GM23338 (cell line): ENCODE data around the gene SCTR. TPM values are rescaled to one million over a fixed set of nuclear protein-coding genes. Genes with fewer than 3 reads are reported as not detected.

ENCODE experiments used
- ATAC-seq: fragments of 200-7000 bp; cut with Tn5 transposase; 3 replicates; pipeline ENCODE4 v1.9.1; 2020
- DNase-seq: peaks from one replicate; pipeline ENCODE4 v3.0.0-alpha.2; 2015; ENCODE audit warnings: low spot score
- H2AFZ ChIP-seq: fragments of 200-600 bp; sonication (generic); 2 replicates; pipeline ENCODE4 v1.8.0; 2016; ENCODE audit warnings: antibody characterized with exemption, mild to moderate bottlenecking, moderate library complexity
- H3F3A ChIP-seq: fragments of 200-600 bp; sonication (generic); replicated peaks from 2 replicates; pipeline ENCODE4 v1.8.0; 2017; ENCODE audit warnings: antibody characterized with exemption, mixed run types, low read depth
- H3K27ac ChIP-seq: fragments of 200-600 bp; sonication (generic); 2 replicates; pipeline ENCODE4 v1.6.1; 2016; ENCODE audit warnings: low read depth
- H3K27me3 ChIP-seq: fragments of 200-600 bp; sonication (generic); 2 replicates; pipeline ENCODE4 v1.8.0; 2016; ENCODE audit warnings: mild to moderate bottlenecking, mixed run types, moderate library complexity; ENCODE audit not compliant: insufficient read depth
- H3K36me3 ChIP-seq: fragments of 200-600 bp; sonication (generic); 2 replicates; pipeline ENCODE4 v1.8.0; 2016; ENCODE audit warnings: mild to moderate bottlenecking; ENCODE audit not compliant: insufficient read depth
- H3K4me1 ChIP-seq: fragments of 200-600 bp; sonication (generic); 2 replicates; pipeline ENCODE4 v1.8.0; 2016; ENCODE audit warnings: mild to moderate bottlenecking, moderate library complexity; ENCODE audit not compliant: insufficient read depth
- H3K4me2 ChIP-seq: fragments of 200-600 bp; sonication (generic); 2 replicates; pipeline ENCODE4 v1.7.1; 2017; ENCODE audit warnings: mixed run types
- H3K4me3 ChIP-seq: fragments of 200-600 bp; sonication (generic); 2 replicates; pipeline ENCODE4 v1.6.1; 2016; ENCODE audit warnings: mixed run types
- H3K79me2 ChIP-seq: fragments of 200-600 bp; sonication (generic); replicated peaks from 2 replicates; pipeline ENCODE4 v1.8.0; 2017; ENCODE audit warnings: mild to moderate bottlenecking; ENCODE audit not compliant: insufficient read depth
- H3K9me2 ChIP-seq: fragments of 200-600 bp; sonication (generic); 2 replicates; pipeline ENCODE4 v1.8.0; 2017; ENCODE audit not compliant: insufficient read depth
- H4K20me1 ChIP-seq: fragments of 200-600 bp; sonication (generic); replicated peaks from 2 replicates; pipeline ENCODE4 v1.8.0; 2017; ENCODE audit warnings: mild to moderate bottlenecking; ENCODE audit not compliant: insufficient read depth
- H3K27ac Mint-ChIP-seq: 2 replicates; pipeline ENCODE4 v1.8.0; 2020; ENCODE audit warnings: inconsistent platforms, mild to moderate bottlenecking, moderate library complexity, mixed read lengths
- H3K27me3 Mint-ChIP-seq: 3 replicates; pipeline ENCODE4 v1.8.0; 2022; ENCODE audit warnings: low read depth, mild to moderate bottlenecking, moderate library complexity, mixed read lengths, inconsistent platforms; ENCODE audit not compliant: insufficient read depth, poor library complexity
- H3K36me3 Mint-ChIP-seq: 3 replicates; pipeline ENCODE4 v1.8.0; 2021; ENCODE audit warnings: low read depth, mild to moderate bottlenecking, inconsistent platforms, moderate library complexity, mixed read lengths
- H3K4me1 Mint-ChIP-seq: 3 replicates; pipeline ENCODE4 v1.8.0; 2020; ENCODE audit warnings: mild to moderate bottlenecking, inconsistent platforms, mixed read lengths
- H3K4me3 Mint-ChIP-seq: 3 replicates; pipeline ENCODE4 v1.8.0; 2021; ENCODE audit warnings: moderate library complexity, mild to moderate bottlenecking, inconsistent platforms, mixed read lengths
- H3K9me3 Mint-ChIP-seq: 3 replicates; pipeline ENCODE4 v1.8.0; 2020; ENCODE audit warnings: moderate library complexity, mild to moderate bottlenecking, inconsistent platforms, mixed read lengths
- CREB1 ChIP-seq: fragments of 250-450 bp; sonication (Bioruptor Pico); IDR thresholded peaks from 2 replicates; pipeline ENCODE4 v1.5.0; 2020; ENCODE audit warnings: low read depth, mild to moderate bottlenecking, moderate library complexity
- EZH2 ChIP-seq: fragments of 200-600 bp; sonication (generic); IDR thresholded peaks from one replicate; pipeline ENCODE4 v1.8.0; 2017; ENCODE audit warnings: antibody characterized with exemption, mild to moderate bottlenecking, low read depth; ENCODE audit not compliant: unreplicated experiment
- EZH2phosphoT487 ChIP-seq: fragments of 200-600 bp; sonication (generic); IDR thresholded peaks from one replicate; pipeline ENCODE4 v1.8.1; 2018; ENCODE audit warnings: antibody characterized with exemption; ENCODE audit not compliant: unreplicated experiment
- JUNB ChIP-seq: IDR thresholded peaks from one replicate; pipeline ENCODE4 v1.6.1; 2016; ENCODE audit warnings: antibody characterized with exemption; ENCODE audit not compliant: unreplicated experiment
- NANOG ChIP-seq: IDR thresholded peaks from 2 replicates; pipeline ENCODE4 v1.6.1; 2016; ENCODE audit warnings: antibody characterized with exemption, borderline replicate concordance
- POLR2AphosphoS5 ChIP-seq: IDR thresholded peaks from 2 replicates; pipeline ENCODE4 v1.6.1; 2016; ENCODE audit warnings: antibody characterized with exemption, low read depth
- STAT1 ChIP-seq: IDR thresholded peaks from one replicate; pipeline ENCODE4 v1.6.1; 2016; ENCODE audit warnings: antibody characterized with exemption; ENCODE audit not compliant: unreplicated experiment
- ZNF114 ChIP-seq: fragments of 250-450 bp; sonication (Bioruptor Pico); IDR thresholded peaks from 2 replicates; pipeline ENCODE4 v1.5.0; 2020; ENCODE audit warnings: mild to moderate bottlenecking, moderate library complexity
- ZNF331 ChIP-seq: fragments of 250-450 bp; sonication (Bioruptor Pico); IDR thresholded peaks from 2 replicates; pipeline ENCODE4 v1.5.0; 2020; ENCODE audit warnings: low read depth, mild to moderate bottlenecking, moderate library complexity
- polyA plus RNA-seq: library from polyadenylated mRNA; unstranded; fragments of >200 nt; fragmentation: Nextera tagmentation; extraction: Ambion mirVana; gene quantifications from 2 replicates; pipeline ENCODE4 v1.2.1, GENCODE V29; 2016
- total RNA-seq: library from RNA; depleted of rRNA; stranded (reverse); fragments of >200 nt; shearing (Covaris generic); gene quantifications from 2 replicates; pipeline ENCODE4 v1.2.3, GENCODE V29; 2014
- TF ChIP-seq, protein P1 (sequence below): IDR thresholded peaks from one replicate; pipeline ENCODE4 v1.6.1; 2018; ENCODE audit warnings: antibody characterized with exemption; ENCODE audit not compliant: unreplicated experiment
- TF ChIP-seq, protein P2 (sequence below), 2 experiments: fragments of 200-600 bp in 1 of 2; sonication (generic) in 1 of 2; conservative IDR thresholded peaks; 2 replicates each; pipeline versions ENCODE4 v1.5.1 to v1.6.1; 2016 to 2017; ENCODE audit warnings: antibody characterized with exemption in 2 of 2, low read depth in 2 of 2, mild to moderate bottlenecking in 2 of 2, moderate library complexity in 1 of 2
- TF ChIP-seq, protein P3 (sequence below): fragments of 250-450 bp; sonication (Bioruptor Pico); IDR thresholded peaks from 2 replicates; pipeline ENCODE4 v1.5.0; 2020; ENCODE audit warnings: mild to moderate bottlenecking, moderate library complexity
- TF ChIP-seq, protein P4 (sequence below): IDR thresholded peaks from 2 replicates; pipeline ENCODE4 v1.6.1; 2016; ENCODE audit warnings: antibody characterized with exemption

The SCTR gene
- total and polyA plus RNA-seq, 2 experiments from 2014 or later: not detected

DNA sequence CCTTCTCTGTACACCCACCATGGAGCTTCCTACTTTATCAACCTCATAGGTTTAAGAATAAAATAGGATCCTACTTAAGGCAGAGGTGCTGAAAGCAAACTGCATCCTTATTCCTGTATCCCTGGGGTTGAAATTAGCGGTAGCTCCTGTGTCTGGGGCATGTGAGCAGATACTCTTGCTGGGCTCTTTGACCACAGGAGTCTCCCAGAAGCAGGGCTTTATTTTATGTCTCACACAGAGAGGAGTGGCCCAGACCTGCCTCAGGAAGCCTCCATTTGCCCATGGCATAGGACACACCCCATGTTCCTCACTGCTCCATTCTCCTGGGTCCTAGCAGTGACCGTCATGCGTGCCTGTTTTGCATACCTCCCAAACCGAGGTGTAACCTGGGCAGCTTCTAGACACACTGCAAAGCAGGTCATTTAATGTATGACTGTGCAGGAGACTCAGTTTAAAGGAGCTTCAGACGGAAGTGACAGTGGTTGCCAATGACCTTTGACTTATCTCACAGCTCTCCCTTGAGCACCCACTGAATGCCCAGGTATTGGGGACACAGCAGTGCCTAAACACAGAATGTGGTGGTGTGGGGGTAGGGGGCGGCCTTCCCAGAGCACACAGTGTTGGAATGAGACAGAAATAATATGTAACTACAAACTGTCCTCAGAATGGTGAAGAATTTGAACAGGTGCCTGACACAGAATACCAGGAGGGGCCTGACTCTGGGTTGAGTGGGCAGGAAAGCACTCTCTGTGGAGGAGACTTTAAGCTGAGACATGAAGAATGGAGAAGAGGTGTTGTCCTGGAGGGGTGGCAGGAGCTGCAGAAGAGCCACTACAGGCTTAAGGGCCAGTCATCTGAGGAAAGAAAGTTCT is 89.0 kb downstream of the SCTR start:
- Histone ChIP-seq H3K27me3 (0 out of 2 replicates have a peak, but pooled peaks cover 7% of the 10 kb centered on the region), H3K27ac (no peak overlapping the region), H3K4me1 (peaks cover 37% of the 10 kb centered on the region), H3K9me2 (no peaks in the 10 kb centered on the region), H3K4me3 (no peak overlapping the region), H2AFZ (no peak overlapping the region), H3K4me2 (no peak overlapping the region), H3K36me3 (no peaks in the 10 kb centered on the region), H4K20me1 (no peaks in the 10 kb centered on the region), H3K79me2 (peaks cover 40% of the 10 kb centered on the region), H3F3A (0 out of 2 replicates have a peak, but pooled peaks cover 6% of the 10 kb centered on the region)
- Mint-ChIP-seq H3K9me3 (no peaks in the 10 kb centered on the region), H3K4me3 (no peak overlapping the region), H3K27ac (no peak overlapping the region), H3K27me3 (peaks cover 26% of the 10 kb centered on the region), H3K36me3 (peaks cover 19% of the 10 kb centered on the region; the same call in 2 of the 3 replicates), H3K4me1 (peaks cover 42% of the 10 kb centered on the region)
- DNase-seq: no peak
- ATAC-seq: no peak
- TF ChIP-seq, protein P1, sequence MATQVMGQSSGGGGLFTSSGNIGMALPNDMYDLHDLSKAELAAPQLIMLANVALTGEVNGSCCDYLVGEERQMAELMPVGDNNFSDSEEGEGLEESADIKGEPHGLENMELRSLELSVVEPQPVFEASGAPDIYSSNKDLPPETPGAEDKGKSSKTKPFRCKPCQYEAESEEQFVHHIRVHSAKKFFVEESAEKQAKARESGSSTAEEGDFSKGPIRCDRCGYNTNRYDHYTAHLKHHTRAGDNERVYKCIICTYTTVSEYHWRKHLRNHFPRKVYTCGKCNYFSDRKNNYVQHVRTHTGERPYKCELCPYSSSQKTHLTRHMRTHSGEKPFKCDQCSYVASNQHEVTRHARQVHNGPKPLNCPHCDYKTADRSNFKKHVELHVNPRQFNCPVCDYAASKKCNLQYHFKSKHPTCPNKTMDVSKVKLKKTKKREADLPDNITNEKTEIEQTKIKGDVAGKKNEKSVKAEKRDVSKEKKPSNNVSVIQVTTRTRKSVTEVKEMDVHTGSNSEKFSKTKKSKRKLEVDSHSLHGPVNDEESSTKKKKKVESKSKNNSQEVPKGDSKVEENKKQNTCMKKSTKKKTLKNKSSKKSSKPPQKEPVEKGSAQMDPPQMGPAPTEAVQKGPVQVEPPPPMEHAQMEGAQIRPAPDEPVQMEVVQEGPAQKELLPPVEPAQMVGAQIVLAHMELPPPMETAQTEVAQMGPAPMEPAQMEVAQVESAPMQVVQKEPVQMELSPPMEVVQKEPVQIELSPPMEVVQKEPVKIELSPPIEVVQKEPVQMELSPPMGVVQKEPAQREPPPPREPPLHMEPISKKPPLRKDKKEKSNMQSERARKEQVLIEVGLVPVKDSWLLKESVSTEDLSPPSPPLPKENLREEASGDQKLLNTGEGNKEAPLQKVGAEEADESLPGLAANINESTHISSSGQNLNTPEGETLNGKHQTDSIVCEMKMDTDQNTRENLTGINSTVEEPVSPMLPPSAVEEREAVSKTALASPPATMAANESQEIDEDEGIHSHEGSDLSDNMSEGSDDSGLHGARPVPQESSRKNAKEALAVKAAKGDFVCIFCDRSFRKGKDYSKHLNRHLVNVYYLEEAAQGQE: no peak
- TF ChIP-seq EZH2phosphoT487: no peak
- TF ChIP-seq, protein P2, sequence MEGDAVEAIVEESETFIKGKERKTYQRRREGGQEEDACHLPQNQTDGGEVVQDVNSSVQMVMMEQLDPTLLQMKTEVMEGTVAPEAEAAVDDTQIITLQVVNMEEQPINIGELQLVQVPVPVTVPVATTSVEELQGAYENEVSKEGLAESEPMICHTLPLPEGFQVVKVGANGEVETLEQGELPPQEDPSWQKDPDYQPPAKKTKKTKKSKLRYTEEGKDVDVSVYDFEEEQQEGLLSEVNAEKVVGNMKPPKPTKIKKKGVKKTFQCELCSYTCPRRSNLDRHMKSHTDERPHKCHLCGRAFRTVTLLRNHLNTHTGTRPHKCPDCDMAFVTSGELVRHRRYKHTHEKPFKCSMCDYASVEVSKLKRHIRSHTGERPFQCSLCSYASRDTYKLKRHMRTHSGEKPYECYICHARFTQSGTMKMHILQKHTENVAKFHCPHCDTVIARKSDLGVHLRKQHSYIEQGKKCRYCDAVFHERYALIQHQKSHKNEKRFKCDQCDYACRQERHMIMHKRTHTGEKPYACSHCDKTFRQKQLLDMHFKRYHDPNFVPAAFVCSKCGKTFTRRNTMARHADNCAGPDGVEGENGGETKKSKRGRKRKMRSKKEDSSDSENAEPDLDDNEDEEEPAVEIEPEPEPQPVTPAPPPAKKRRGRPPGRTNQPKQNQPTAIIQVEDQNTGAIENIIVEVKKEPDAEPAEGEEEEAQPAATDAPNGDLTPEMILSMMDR (conservative IDR thresholded peaks at IDR 0.05; ENCODE audit: low read depth in 2 of 2): no peak
- TF ChIP-seq CREB1 (CRISPR knock-in tag): no peak
- TF ChIP-seq, protein P3, sequence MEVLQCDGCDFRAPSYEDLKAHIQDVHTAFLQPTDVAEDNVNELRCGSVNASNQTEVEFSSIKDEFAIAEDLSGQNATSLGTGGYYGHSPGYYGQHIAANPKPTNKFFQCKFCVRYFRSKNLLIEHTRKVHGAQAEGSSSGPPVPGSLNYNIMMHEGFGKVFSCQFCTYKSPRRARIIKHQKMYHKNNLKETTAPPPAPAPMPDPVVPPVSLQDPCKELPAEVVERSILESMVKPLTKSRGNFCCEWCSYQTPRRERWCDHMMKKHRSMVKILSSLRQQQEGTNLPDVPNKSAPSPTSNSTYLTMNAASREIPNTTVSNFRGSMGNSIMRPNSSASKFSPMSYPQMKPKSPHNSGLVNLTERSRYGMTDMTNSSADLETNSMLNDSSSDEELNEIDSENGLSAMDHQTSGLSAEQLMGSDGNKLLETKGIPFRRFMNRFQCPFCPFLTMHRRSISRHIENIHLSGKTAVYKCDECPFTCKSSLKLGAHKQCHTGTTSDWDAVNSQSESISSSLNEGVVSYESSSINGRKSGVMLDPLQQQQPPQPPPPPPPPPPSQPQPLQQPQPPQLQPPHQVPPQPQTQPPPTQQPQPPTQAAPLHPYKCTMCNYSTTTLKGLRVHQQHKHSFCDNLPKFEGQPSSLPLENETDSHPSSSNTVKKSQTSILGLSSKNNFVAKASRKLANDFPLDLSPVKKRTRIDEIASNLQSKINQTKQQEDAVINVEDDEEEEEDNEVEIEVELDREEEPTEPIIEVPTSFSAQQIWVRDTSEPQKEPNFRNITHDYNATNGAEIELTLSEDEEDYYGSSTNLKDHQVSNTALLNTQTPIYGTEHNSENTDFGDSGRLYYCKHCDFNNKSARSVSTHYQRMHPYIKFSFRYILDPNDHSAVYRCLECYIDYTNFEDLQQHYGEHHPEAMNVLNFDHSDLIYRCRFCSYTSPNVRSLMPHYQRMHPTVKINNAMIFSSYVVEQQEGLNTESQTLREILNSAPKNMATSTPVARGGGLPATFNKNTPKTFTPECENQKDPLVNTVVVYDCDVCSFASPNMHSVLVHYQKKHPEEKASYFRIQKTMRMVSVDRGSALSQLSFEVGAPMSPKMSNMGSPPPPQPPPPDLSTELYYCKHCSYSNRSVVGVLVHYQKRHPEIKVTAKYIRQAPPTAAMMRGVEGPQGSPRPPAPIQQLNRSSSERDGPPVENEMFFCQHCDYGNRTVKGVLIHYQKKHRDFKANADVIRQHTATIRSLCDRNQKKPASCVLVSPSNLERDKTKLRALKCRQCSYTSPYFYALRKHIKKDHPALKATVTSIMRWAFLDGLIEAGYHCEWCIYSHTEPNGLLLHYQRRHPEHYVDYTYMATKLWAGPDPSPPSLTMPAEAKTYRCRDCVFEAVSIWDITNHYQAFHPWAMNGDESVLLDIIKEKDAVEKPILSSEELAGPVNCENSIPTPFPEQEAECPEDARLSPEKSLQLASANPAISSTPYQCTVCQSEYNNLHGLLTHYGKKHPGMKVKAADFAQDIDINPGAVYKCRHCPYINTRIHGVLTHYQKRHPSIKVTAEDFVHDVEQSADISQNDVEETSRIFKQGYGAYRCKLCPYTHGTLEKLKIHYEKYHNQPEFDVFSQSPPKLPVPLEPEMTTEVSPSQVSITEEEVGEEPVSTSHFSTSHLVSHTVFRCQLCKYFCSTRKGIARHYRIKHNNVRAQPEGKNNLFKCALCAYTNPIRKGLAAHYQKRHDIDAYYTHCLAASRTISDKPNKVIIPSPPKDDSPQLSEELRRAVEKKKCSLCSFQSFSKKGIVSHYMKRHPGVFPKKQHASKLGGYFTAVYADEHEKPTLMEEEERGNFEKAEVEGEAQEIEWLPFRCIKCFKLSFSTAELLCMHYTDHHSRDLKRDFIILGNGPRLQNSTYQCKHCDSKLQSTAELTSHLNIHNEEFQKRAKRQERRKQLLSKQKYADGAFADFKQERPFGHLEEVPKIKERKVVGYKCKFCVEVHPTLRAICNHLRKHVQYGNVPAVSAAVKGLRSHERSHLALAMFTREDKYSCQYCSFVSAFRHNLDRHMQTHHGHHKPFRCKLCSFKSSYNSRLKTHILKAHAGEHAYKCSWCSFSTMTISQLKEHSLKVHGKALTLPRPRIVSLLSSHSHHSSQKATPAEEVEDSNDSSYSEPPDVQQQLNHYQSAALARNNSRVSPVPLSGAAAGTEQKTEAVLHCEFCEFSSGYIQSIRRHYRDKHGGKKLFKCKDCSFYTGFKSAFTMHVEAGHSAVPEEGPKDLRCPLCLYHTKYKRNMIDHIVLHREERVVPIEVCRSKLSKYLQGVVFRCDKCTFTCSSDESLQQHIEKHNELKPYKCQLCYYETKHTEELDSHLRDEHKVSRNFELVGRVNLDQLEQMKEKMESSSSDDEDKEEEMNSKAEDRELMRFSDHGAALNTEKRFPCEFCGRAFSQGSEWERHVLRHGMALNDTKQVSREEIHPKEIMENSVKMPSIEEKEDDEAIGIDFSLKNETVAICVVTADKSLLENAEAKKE (CRISPR knock-in tag): no peak
- TF ChIP-seq EZH2: no peak
- no peak for TF ChIP-seq STAT1
- TF ChIP-seq POLR2AphosphoS5: no peak
- no peak for TF ChIP-seq NANOG
- TF ChIP-seq ZNF114 (CRISPR knock-in tag): no peak
- no peak for TF ChIP-seq ZNF331 (CRISPR knock-in tag)
- TF ChIP-seq, protein P4, sequence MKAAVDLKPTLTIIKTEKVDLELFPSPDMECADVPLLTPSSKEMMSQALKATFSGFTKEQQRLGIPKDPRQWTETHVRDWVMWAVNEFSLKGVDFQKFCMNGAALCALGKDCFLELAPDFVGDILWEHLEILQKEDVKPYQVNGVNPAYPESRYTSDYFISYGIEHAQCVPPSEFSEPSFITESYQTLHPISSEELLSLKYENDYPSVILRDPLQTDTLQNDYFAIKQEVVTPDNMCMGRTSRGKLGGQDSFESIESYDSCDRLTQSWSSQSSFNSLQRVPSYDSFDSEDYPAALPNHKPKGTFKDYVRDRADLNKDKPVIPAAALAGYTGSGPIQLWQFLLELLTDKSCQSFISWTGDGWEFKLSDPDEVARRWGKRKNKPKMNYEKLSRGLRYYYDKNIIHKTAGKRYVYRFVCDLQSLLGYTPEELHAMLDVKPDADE: no peak
- no peak for TF ChIP-seq JUNB
